Left kidney (tissue), 2 donors: Measurements from ENCODE around the gene IGLL1. TPM values are rescaled to one million over a fixed set of nuclear protein-coding genes. Genes with fewer than 3 reads are reported as not detected.

Source experiments
- DNase-seq: peaks from one replicate; pipeline ENCODE4 v3.0.0-alpha.2; 2013
- polyA plus RNA-seq: library from polyadenylated mRNA; unstranded; fragments of 120-200 nt; gene quantifications from one replicate; pipeline ENCODE4 v1.2.1, GENCODE V29; 2013; ENCODE audit not compliant: insufficient read length

Gene IGLL1
- polyA plus RNA-seq, 1 donor: 0.40 TPM

DNA sequence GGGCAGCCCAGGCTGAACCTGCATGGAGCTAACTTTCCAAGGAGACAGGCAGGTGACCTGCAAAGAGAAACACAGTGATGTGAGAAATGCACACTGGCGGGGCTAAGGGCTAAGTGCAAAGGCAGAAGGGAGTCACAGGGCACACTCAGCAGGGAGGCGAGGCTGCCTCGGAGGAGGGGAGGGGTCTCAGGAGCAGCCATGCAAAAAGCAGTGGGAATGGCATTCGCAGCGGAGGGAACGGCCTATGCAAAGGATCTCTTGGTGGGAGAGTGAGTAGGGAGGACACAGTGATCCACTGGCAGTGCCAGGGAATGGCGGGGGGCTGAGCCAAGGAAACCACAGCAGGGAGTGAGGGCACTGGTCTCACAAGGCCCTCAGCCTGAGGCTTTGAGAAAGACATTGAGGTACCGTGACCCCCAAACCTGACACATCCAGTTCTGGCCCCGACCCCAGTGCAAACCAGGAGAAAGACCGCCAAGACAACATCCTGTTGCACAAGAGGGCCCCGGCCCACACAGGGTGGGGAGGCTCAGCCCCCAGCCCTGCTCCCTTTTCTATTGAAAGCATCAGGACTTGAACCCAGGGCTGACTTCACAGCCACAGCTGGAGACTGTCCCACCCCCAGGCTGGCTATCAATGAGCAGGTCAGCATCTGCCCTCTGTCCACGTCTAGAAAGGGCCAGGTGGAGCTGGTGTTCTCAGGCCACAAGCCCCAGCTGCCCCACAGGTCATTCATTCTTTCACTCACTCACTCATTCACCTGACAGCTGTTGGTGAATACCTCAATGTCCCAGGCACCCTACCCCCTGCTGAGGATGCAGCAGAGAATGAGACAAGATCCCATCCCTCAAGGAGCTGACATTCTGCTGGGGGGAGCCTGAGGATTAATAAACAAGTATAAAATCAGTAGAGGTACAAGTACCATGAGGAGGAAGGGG lies 50.7 kb downstream of the IGLL1 start:
- DNase-seq: no peak

DNA sequence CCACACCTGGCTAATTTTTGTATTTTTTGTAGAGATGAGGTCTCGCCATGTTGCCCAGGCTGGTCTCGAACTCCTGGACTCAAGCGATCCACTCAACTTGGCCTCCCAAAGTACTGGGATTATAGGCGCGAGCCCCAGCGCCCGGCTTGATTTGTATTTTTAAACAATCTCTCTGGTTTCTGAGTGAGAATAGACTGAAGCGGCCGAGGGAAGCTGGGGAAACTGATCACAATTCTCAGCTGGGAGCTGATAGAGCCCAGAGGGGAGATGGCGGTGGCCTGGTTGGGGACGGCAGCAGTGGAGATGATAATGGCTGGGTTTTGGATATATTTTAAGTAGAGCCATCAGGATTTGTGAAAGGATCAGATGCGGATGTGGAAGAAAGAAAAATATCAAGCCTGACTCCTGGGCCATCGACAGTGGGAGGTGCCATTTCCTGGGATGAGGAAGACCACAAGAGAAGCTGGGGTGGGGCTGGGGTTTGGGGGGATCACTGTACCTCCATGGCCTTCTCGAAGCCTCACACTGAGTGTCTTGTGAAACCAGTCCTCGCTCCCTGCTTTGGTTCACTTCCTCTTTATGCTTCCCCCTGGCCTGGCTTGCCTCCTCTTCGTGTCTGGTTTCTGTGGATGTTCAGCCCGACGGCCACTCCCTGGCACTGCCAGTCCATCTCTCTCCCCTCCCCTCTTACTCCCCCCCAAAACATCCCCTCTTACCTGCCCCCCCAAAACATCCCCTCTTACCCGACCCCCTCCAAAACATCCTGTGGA lies 51.9 kb downstream of the IGLL1 start:
- DNase-seq: no peak

DNA sequence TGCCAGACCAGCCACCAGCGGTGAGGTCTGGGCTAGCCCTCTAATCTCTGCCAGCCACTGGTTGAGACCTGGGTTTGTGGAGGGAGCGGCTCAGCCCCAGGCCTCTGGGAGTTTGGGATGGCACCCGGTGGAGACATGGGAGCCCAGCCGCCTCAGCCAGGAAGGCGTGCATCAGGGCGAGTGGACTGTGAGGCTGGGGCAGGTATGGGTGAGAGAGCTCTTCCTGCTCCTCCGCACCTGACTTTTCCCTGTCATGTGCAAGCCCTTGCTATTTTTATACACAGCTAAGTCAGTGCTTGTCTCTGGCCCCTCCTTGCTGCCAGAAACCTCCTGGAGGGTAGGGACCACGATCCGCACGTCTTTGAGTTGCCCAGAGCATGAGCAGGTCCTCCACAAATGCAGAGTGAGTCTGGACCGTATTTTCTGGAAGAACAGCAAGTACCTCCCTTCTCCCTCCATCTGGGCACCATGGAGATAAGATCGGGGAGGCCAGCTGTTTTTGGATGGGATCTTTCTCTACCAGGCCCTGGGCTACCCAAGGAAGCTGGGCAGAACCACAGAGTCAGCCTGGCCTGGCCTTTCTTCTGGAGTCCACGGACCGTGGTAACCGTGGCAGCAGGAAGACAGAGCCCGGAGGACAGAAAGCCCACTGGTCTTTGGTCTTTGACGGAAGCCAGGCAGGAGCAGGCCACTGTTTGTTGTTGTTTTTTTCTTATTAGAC lies 53.3 kb downstream of the IGLL1 start:
- DNase-seq: no peak

DNA sequence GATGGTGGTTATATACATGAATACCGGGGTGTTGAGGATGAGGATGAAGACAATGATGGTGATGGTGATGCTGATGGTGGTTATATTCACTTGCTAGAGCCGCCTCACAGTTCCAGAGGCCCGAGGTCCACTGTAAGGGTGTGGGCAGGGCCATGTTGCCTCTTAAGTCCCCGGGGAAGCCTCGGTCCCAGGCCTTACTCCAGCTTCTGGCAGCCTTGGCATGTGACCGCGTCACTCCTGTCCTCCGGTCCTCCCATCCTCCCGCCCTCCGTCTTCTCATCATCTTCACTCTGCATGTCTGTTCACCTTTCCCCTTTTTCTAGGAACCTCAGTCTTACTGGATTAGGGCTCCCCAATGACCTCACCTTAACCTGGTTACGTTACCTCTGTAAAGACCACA lies 54.6 kb downstream of the IGLL1 start:
- DNase-seq: no peak

DNA sequence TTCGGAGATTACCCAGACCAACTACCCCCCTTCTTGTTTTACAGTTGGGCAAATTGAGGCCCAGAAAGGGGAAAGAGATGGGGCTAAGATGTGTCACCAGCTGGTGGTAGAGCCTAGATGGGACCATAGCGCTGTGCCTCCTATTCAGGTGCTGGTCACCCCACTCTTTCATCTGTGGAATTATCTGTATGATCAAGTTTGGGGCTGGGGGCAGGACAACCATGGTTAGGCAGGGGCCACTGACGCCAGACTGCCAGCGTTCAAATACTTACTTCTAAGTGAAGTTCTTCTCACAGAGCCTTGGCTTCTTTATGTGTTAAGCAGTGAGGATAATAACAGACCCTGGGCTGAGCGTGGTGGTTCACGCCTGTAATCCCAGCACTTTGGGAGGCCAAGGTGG lies 55.9 kb downstream of the IGLL1 start:
- DNase-seq: no peak

DNA sequence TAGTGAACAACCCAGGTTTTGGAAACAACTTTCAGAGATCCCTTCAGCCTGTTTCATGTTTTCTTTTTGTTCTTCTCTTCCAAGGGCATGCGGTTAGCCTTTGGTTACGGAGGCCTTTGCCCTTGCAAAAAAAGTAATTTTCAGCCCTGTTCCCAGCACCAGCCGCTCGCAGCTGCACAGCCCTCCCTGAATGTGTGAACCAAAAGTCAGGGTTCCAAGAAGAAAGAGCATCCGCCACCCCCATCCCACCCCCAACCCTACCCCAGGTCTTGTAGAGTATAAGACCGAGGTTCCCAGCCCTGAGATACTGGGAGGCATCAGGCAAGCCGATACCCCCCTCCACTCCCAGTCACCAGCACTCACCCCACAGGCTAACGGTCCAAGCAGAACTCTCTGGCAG lies 56.4 kb downstream of the IGLL1 start:
- DNase-seq: no peak

Other genes starting within 250 kb of the IGLL1 start
- 4.3 TPM for gene DRICH1, start 52.0 kb upstream of the IGLL1 start, polyA plus RNA-seq
- 4.7 TPM for gene RGL4, start 110.7 kb upstream of the IGLL1 start, polyA plus RNA-seq
- 8.1 TPM for gene ZNF70, start 170.8 kb upstream of the IGLL1 start, polyA plus RNA-seq
- not detected for gene VPREB3, start 174.1 kb upstream of the IGLL1 start, polyA plus RNA-seq
- 2.7 TPM for gene C22orf15, start 182.7 kb upstream of the IGLL1 start, polyA plus RNA-seq
- gene CHCHD10, start 187.7 kb upstream of the IGLL1 start, polyA plus RNA-seq: 58.3 TPM
- gene MMP11, start 192.6 kb upstream of the IGLL1 start, polyA plus RNA-seq: 13.3 TPM
- 187 TPM for gene SMARCB1, start 206.7 kb upstream of the IGLL1 start, polyA plus RNA-seq